Hepatocyte (in vitro differentiated cells): ENCODE results near the gene ATP7B. TPM values are rescaled to one million over a fixed set of nuclear protein-coding genes. Genes with fewer than 3 reads are reported as not detected.

Experiments used
- DNase-seq: peaks from one replicate; pipeline ENCODE4 v3.0.0-alpha.2; 2016; ENCODE audit warnings: low spot score
- H2AFZ ChIP-seq: fragments of 200-600 bp; sonication (generic); 2 replicates; pipeline ENCODE4 v1.6.0; 2016; ENCODE audit warnings: antibody characterized with exemption, mild to moderate bottlenecking
- H3K27ac ChIP-seq: fragments of 200-600 bp; sonication (generic); 2 replicates; pipeline ENCODE4 v1.5.1; 2016; ENCODE audit warnings: mild to moderate bottlenecking
- H3K27me3 ChIP-seq: fragments of 200-600 bp; sonication (generic); 2 replicates; pipeline ENCODE4 v1.6.1; 2016
- H3K36me3 ChIP-seq: fragments of 200-600 bp; sonication (generic); replicated peaks from 2 replicates; pipeline ENCODE4 v1.5.1; 2016; ENCODE audit warnings: low read depth; ENCODE audit not compliant: insufficient read depth
- H3K4me1 ChIP-seq: fragments of 200-600 bp; sonication (generic); 2 replicates; pipeline ENCODE4 v1.5.1; 2016; ENCODE audit warnings: mild to moderate bottlenecking, moderate library complexity; ENCODE audit not compliant: insufficient read depth
- H3K4me2 ChIP-seq: fragments of 200-600 bp; sonication (generic); 2 replicates; pipeline ENCODE4 v1.6.0; 2016
- H3K4me3 ChIP-seq: fragments of 200-600 bp; sonication (generic); 2 replicates; pipeline ENCODE4 v1.5.1; 2016; ENCODE audit warnings: mild to moderate bottlenecking
- H3K79me2 ChIP-seq: fragments of 200-600 bp; sonication (generic); 2 replicates; pipeline ENCODE4 v1.6.0; 2017; ENCODE audit warnings: mild to moderate bottlenecking
- H3K9me2 ChIP-seq: fragments of 200-600 bp; sonication (generic); replicated peaks from 2 replicates; pipeline ENCODE4 v1.6.0; 2017; ENCODE audit warnings: mild to moderate bottlenecking; ENCODE audit not compliant: insufficient read depth
- H3K9me3 ChIP-seq: fragments of 200-600 bp; sonication (generic); 2 replicates; pipeline ENCODE4 v1.5.1; 2016; ENCODE audit warnings: low read depth, mild to moderate bottlenecking
- H4K20me1 ChIP-seq: fragments of 200-600 bp; sonication (generic); 2 replicates; pipeline ENCODE4 v1.6.0; 2016; ENCODE audit warnings: mild to moderate bottlenecking; ENCODE audit not compliant: insufficient read depth, poor library complexity, severe bottlenecking
- CTCF ChIP-seq: fragments of 200-600 bp; sonication (generic); IDR thresholded peaks from 2 replicates; pipeline ENCODE4 v1.5.1; 2016; ENCODE audit warnings: antibody characterized with exemption, mild to moderate bottlenecking; ENCODE audit not compliant: poor library complexity
- EZH2 ChIP-seq: fragments of 200-600 bp; sonication (generic); IDR thresholded peaks from 2 replicates; pipeline ENCODE4 v1.6.1; 2016; ENCODE audit warnings: antibody characterized with exemption, mild to moderate bottlenecking, borderline replicate concordance
- EZH2phosphoT487 ChIP-seq: fragments of 200-600 bp; sonication (generic); IDR thresholded peaks from one replicate; pipeline ENCODE4 v1.6.1; 2018; ENCODE audit warnings: antibody characterized with exemption, mild to moderate bottlenecking, low read depth, moderate library complexity; ENCODE audit not compliant: unreplicated experiment, severe bottlenecking
- WGBS: methylation state at CpG from one replicate; pipeline ENCODE4 v1.1.6; 2016; ENCODE audit warnings: low lambda C conversion rate; ENCODE audit errors: missing lambda C conversion rate; 5-methylcytosine and 5-hydroxymethylcytosine counted together
- polyA plus RNA-seq: library from polyadenylated mRNA; unstranded; fragments of >200 nt; fragmentation: Nextera tagmentation; extraction: Ambion mirVana; gene quantifications from 2 replicates; pipeline ENCODE4 v1.2.1, GENCODE V29; 2016
- total RNA-seq: library from RNA; depleted of rRNA; stranded (reverse); fragments of >200 nt; gene quantifications from 2 replicates; pipeline ENCODE4 v1.2.3, GENCODE V29; 2014

ATP7B gene
- total and polyA plus RNA-seq, 2 experiments from 2014 or later, result 47.3 to 70.0 TPM

- Histone ChIP-seq H3K27ac (no peak overlapping the region), H4K20me1 (no peaks in the 10 kb centered on the region), H2AFZ (no peak overlapping the region), H3K4me3 (no peak overlapping the region), H3K9me2 (no peaks in the 10 kb centered on the region), H3K9me3 (no peaks in the 10 kb centered on the region), H3K79me2 (no peaks in the 10 kb centered on the region), H3K27me3 (no peaks in the 10 kb centered on the region), H3K4me2 (no peak overlapping the region), H3K4me1 (no peaks in the 10 kb centered on the region), H3K36me3 (no peaks in the 10 kb centered on the region)
- TF ChIP-seq CTCF (no peak), EZH2 (no peak), EZH2phosphoT487 (no peak)
- DNase-seq, result no peak
- WGBS, result 70% methylated on average over 3 of the region's 3 CpGs
Measured at GRCh38 chr13:51906581-51906980, 104.7 kb downstream of the ATP7B start.

- H3K79me2 ChIP-seq, result no peaks in the 10 kb centered on the region
- no peak overlapping the region for H3K4me3 ChIP-seq
- WGBS, result 96% methylated on average over 6 of the region's 6 CpGs
- no peaks in the 10 kb centered on the region for H3K9me3 ChIP-seq
- H3K4me1 ChIP-seq, result no peaks in the 10 kb centered on the region
- H3K27ac ChIP-seq, result no peak overlapping the region
- H3K36me3 ChIP-seq, result no peaks in the 10 kb centered on the region
- H3K9me2 ChIP-seq, result no peaks in the 10 kb centered on the region
- H4K20me1 ChIP-seq, result no peaks in the 10 kb centered on the region
- DNase-seq, result no peak
- H3K27me3 ChIP-seq, result no peaks in the 10 kb centered on the region
- H3K4me2 ChIP-seq, result no peak overlapping the region
- no peak overlapping the region for H2AFZ ChIP-seq
- TF ChIP-seq CTCF (no peak), EZH2 (no peak), EZH2phosphoT487 (no peak)
Measured at GRCh38 chr13:51905787-51906186, 105.5 kb downstream of the ATP7B start.

- H3K27me3 ChIP-seq, result no peaks in the 10 kb centered on the region
- DNase-seq, result no peak
- no peaks in the 10 kb centered on the region for H3K9me3 ChIP-seq
- H2AFZ ChIP-seq, result no peak overlapping the region
- H3K4me1 ChIP-seq, result no peaks in the 10 kb centered on the region
- no peak overlapping the region for H3K4me3 ChIP-seq
- no peaks in the 10 kb centered on the region for H3K79me2 ChIP-seq
- H3K4me2 ChIP-seq, result no peak overlapping the region
- no peak overlapping the region for H3K27ac ChIP-seq
- H3K9me2 ChIP-seq, result no peaks in the 10 kb centered on the region
- TF ChIP-seq CTCF, result no peak
- no peak for TF ChIP-seq EZH2
- no peak for TF ChIP-seq EZH2phosphoT487
- WGBS, result 89% methylated on average over 4 of the region's 4 CpGs
- no peaks in the 10 kb centered on the region for H4K20me1 ChIP-seq
- H3K36me3 ChIP-seq, result no peaks in the 10 kb centered on the region
Measured at GRCh38 chr13:51902776-51903175, 108.5 kb downstream of the ATP7B start.

GRCh38 chr13:51900471-51900870 is 110.8 kb downstream of the ATP7B start:
- no peaks in the 10 kb centered on the region for H3K79me2 ChIP-seq
- no peak overlapping the region for H3K4me2 ChIP-seq
- no peaks in the 10 kb centered on the region for H3K9me3 ChIP-seq
- no peaks in the 10 kb centered on the region for H3K9me2 ChIP-seq
- H4K20me1 ChIP-seq, result no peaks in the 10 kb centered on the region
- no peaks in the 10 kb centered on the region for H3K4me1 ChIP-seq
- H3K36me3 ChIP-seq, result no peaks in the 10 kb centered on the region
- no peaks in the 10 kb centered on the region for H3K27me3 ChIP-seq
- no peak for DNase-seq
- no peak overlapping the region for H3K27ac ChIP-seq
- no peak overlapping the region for H2AFZ ChIP-seq
- TF ChIP-seq EZH2phosphoT487, result no peak
- TF ChIP-seq EZH2, result no peak
- no peak for TF ChIP-seq CTCF
- 81% methylated on average over 1 of the region's 1 CpG for WGBS
- H3K4me3 ChIP-seq, result no peak overlapping the region
